Measurements from ENCODE around the gene PRDM5.

PRDM5 gene

GRCh38 chr4:120819805-120820437 is 102.6 kb downstream of the PRDM5 start:
- DNase-seq (ENCODE audit: low spot score): no peak

DNA sequence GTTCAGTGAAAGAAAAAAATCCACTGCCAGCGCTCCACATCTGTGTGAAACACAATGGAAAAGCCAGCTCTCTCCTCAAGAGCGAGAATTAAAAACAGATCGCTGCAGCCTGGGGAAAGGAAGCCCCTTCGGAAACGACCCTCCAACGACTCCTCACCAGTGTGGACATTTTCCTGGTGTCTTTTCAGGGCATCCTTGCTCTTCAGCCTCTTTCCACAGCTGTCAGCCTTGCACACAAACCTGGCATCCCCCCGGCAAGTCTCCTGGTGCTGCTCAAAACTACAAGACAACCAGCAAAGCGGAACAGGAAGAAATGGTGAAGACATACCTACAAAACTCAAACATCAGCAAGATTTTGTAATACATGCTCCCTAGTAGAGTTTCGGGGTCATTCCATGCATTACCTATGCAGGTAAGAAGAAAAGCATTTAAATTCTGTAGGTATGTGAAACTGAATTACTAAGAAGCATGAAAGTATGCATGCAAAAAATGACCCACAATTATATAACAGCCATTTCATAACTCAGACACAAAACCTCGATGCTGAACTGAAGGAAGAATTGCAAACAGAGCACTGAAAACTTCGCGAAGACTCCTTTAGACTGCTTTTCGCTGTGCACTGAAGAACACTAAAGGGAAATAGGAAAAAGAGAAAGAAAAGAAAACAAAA is 106.1 kb downstream of the PRDM5 start:
- DNase-seq (ENCODE audit: low spot score): no peak

DNA sequence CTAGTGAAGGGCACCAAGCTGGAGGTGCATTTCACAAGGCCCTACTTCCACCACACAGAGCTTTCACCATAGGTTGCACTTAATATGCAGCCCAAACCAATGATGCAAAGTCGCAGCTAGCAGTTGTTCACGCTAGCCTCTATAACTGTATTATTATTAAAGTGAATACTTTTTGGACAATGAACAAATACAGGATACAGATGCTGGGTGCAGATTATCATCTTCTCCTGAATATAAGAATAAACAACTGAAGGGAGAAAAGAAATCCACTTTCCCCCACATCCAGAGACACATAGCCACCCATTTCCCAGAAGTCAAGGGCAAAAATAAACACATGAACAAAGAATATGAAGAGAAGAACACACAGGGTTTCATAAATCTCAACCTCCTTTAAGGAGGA is 107.2 kb downstream of the PRDM5 start:
- no peak for DNase-seq (ENCODE audit: low spot score)

- no peak for DNase-seq (ENCODE audit: low spot score)
Measured at GRCh38 chr4:120814886-120815285, 107.6 kb downstream of the PRDM5 start.

GRCh38 chr4:120812216-120812615 is 110.3 kb downstream of the PRDM5 start:
- DNase-seq (ENCODE audit: low spot score): no peak

- DNase-seq (ENCODE audit: low spot score): no peak
Measured at GRCh38 chr4:120809518-120809917, 113.0 kb downstream of the PRDM5 start.

DNA sequence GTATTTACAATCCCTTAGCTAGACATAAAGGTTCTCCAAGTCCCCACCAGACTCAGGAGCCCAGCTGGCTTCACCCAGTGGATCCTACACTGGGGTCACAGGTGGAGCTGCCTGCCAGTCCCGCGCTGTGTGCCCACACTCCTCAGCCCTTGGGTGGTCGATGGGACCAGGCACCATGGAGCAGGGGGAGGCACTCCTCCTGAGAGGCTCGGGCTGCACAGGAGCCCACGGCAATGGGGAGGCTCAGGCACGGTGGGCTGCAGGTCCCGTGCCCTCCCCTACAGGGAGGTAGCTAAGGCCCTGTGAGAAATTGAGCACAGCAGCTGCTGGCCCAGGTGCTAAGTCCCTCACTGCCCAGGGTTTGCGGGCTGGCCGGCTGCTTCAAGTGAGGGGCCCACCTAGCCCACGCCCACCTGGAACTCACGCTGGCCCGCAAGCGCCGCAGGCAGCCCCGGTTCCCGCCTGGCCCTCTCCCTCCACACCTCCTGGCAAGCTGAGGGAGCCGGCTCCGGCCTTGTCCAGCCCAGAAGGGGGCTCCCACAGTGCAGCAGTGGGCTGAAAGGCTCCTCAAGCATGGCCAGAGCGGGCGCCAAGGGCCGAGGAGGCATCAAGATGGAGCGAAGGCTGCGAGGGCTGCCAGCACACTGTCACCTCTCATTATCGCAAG is 113.9 kb downstream of the PRDM5 start:
- DNase-seq (ENCODE audit: low spot score): no peak

DNA sequence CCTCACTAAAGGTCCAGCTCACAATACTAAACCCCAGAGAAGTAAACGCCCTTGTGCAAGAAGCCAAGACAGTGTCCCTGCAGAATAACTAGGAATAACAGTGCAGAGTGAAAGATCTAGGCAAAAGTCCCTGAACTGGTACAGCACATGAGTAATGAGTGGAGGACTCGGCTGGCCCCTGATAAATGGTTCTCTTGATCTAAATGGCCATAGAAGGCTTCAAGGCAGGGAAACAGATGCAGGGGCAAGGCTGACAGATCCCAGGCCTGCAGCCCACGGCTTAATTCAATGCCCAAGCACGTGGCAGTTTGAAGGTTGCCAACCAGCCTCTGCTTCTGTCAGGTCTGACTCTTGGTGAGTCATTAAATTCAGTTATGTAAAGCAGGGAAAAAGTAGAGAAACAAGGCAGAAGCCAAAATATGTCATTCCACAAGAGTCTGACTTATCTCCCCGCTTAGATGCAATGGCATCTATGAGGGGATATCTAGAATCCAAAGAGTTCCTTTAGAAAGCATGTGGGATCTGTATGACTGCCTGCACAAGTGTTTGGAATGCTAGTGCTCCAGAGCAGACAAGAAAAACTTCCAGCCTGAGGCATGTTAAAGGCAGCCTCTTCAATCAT is 121.3 kb downstream of the PRDM5 start:
- DNase-seq (ENCODE audit: low spot score): peak; percentile 51

DNA sequence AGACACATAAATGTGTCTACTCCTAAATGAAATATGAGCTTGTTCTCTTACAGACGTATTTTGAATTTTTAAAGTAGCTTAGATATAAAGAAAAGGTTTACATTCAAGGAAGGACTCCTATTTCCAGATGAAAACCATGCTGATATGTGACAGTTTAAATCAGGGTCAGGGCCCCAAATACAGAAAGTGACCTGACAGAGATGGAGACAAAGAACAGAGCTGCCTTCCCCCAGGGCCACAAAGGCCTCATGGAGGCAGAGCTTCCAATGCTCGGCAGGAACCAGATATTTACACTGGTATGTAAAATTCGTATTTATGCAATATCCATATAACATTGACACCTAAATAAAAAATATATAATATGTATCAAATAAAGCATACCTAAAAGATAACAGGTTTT is 124.0 kb downstream of the PRDM5 start:
- no peak for DNase-seq (ENCODE audit: low spot score)

GRCh38 chr4:120796271-120796670 is 126.3 kb downstream of the PRDM5 start:
- no peak for DNase-seq (ENCODE audit: low spot score)

- no peak for DNase-seq (ENCODE audit: low spot score)
Measured at GRCh38 chr4:120785202-120785601, 137.3 kb downstream of the PRDM5 start.

DNA sequence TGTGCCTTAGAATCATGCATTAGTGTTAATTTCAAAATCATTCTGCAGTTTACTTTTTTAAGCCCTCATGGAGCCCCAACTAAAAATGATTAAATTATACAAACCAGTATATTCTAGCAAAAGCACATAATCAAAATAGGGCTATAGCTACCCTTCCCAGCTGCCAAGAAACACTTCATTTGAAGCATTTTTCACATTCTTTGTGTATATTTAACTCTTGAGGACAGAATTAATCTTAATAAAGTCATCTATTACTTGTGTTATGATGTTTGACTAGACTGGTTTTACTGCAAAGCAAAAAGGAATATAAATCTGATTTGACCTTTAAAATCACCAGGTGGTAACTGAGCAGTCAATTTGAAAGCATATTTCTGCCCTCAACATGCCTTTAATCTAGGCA is 145.1 kb downstream of the PRDM5 start:
- no peak for DNase-seq (ENCODE audit: low spot score)

- DNase-seq (ENCODE audit: low spot score): no peak
Measured at GRCh38 chr4:120775431-120775830, 147.1 kb downstream of the PRDM5 start.

- no peak for DNase-seq (ENCODE audit: low spot score)
Measured at GRCh38 chr4:120773641-120774040, 148.9 kb downstream of the PRDM5 start.

DNA sequence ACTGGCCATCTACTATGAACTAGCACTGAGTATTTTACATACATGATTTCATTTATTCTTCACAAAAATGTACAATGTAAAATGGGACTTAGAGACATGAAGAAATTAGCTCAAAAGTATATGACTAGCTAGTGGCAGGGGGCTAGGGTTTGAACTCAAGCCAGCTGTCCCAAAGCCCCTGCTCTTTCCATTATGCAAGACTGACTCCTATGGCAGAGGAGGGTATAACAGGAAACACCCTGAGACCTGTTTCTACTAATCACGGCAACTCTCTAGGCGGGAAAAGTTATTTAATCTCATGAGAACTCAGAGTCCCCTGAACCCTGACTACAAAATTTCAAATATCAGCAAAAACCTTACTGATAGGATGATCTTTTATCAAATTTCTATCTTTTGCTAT is 150.6 kb downstream of the PRDM5 start:
- DNase-seq (ENCODE audit: low spot score): no peak

GRCh38 chr4:120770897-120771296 is 151.6 kb downstream of the PRDM5 start:
- DNase-seq (ENCODE audit: low spot score): no peak

DNA sequence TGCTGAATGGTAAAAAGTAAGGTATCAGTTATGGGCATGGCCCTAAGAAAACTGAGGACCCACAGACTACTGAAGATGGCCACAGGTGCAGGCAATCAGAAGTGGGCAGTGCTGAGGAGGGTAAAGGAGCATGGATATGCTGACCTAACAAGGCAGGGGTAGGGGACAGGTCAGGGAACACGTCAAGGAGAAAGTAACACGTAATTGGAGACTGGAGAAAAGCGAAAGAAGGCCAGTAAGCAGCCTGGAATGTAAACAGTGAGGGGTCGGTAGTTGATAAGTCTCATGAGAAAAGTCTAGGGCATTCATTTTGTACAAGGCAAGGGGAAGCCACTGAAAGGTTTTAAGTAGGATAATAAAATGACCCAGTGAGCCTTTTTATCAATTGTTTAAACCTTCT is 153.3 kb downstream of the PRDM5 start:
- peak; percentile 20 for DNase-seq (ENCODE audit: low spot score)

- no peak for DNase-seq (ENCODE audit: low spot score)
Measured at GRCh38 chr4:120765260-120765680, 157.3 kb downstream of the PRDM5 start.

- no peak for DNase-seq (ENCODE audit: low spot score)
Measured at GRCh38 chr4:120763650-120764049, 158.9 kb downstream of the PRDM5 start.

DNA sequence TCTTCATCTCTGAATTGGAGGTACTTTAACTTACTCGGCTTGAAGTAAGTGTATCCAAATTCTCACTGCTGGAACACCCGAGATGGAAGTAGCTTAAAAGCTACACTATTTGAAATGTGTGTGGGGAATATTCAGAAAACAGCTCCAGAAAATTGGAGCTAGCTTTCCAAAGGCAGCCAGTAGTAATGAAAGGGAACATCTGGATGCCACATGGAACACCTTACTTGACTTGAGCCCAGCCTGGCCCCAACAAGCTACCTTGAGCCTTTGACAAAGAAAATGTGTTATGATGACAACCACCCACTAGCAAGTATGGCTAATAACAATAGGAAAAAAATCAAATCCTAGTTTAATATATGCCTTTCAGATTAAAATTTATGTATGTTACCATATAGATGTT is 161.5 kb downstream of the PRDM5 start:
- no peak for DNase-seq (ENCODE audit: low spot score)

DNA sequence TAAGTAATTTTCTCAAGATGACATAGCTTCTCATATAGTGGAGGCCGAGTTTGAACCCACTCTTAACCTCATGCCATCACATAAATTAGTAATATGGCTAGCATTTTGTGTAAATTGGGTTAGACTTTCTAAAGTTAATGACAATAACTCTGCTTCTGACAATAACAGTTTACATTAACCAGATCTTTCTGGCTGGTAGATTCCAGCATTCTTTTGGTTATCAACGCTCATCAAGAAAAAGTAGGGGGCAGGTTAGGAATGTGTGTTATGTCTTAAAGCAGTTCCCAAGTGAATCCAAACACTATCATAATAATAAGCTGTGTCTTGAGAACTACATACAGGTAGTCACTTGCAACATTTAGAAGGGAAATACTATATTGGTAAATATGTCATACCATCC is 162.5 kb downstream of the PRDM5 start:
- DNase-seq (ENCODE audit: low spot score): no peak

GRCh38 chr4:120755864-120756263 is 166.7 kb downstream of the PRDM5 start:
- DNase-seq (ENCODE audit: low spot score): no peak

- DNase-seq (ENCODE audit: low spot score): no peak
Measured at GRCh38 chr4:120754590-120754989, 167.9 kb downstream of the PRDM5 start.
